H1 (cell line): ENCODE data around the gene RAPGEF1. TPM values are rescaled to one million over a fixed set of nuclear protein-coding genes. Genes with fewer than 3 reads are reported as not detected.

Experiments
- CTCF ChIA-PET: fragments of 300-600 bp; sonication (Branson Sonifier 250); formaldehyde crosslinking; loops from one replicate; lab custom pipeline; 2021; ENCODE audit not compliant: partially characterized antibody; lab: Charles Lee
- POLR2A ChIA-PET: fragments of 300-600 bp; sonication (Branson Sonifier 250); formaldehyde crosslinking; loops from one replicate; lab custom pipeline; 2021; ENCODE audit warnings: inconsistent platforms; ENCODE audit not compliant: partially characterized antibody; lab: Charles Lee
- DNase-seq, 2 experiments: peaks; one replicate each; pipeline versions ENCODE4 v3.0.0 to v3.0.0-alpha.2; 2010 to 2022; ENCODE audit warnings: low spot score in 2 of 2, low read depth in 1 of 2, mixed read lengths in 1 of 2
- FAIRE-seq: peaks from 2 replicates; lab custom pipeline; 2011; peaks lifted over from hg19 to GRCh38; lab: Jason Lieb, UNC
- H2AFZ ChIP-seq: 2 replicates; pipeline ENCODE4 v1.8.1; 2012; ENCODE audit warnings: low read length, inconsistent platforms
- H2AK5ac ChIP-seq: 2 replicates; pipeline ENCODE4 v1.6.1; 2013; ENCODE audit warnings: low read depth, low read length
- H2BK120ac ChIP-seq: replicated peaks from 2 replicates; pipeline ENCODE3; 2013; ENCODE audit warnings: low read depth, low read length, inconsistent platforms
- H2BK12ac ChIP-seq: 2 replicates; pipeline ENCODE4 v1.6.1; 2013; ENCODE audit warnings: low read depth, low read length
- H2BK15ac ChIP-seq: 2 replicates; pipeline ENCODE4 v1.6.1; 2013; ENCODE audit warnings: low read length
- H2BK20ac ChIP-seq: 2 replicates; pipeline ENCODE4 v1.6.1; 2013; ENCODE audit warnings: low read length
- H2BK5ac ChIP-seq: 2 replicates; pipeline ENCODE4 v1.6.1; 2013; ENCODE audit warnings: low read depth, low read length
- H3K14ac ChIP-seq: 2 replicates; pipeline ENCODE4 v1.6.1; 2013; ENCODE audit warnings: inconsistent platforms; ENCODE audit not compliant: insufficient read length
- H3K18ac ChIP-seq: 2 replicates; pipeline ENCODE4 v1.6.1; 2013; ENCODE audit warnings: low read length; ENCODE audit errors: extremely low read depth
- H3K23ac ChIP-seq: 2 replicates; pipeline ENCODE4 v1.6.1; 2013; ENCODE audit warnings: inconsistent platforms; ENCODE audit not compliant: insufficient read length
- H3K23me2 ChIP-seq: 2 replicates; pipeline ENCODE4 v1.6.1; 2013; ENCODE audit warnings: low read depth, low read length
- H3K27ac ChIP-seq: 2 replicates; pipeline ENCODE4 v1.6.1; 2011; ENCODE audit warnings: low read depth, low read length, inconsistent platforms
- H3K27me3 ChIP-seq, 4 experiments: replicated peaks in 1 of 4; 1 replicate in 1 of 4; 2 replicates in 3 of 4; pipeline versions ENCODE4 v1.6.1 to v1.8.1; 2011 to 2013; ENCODE audit warnings: low read length in 3 of 4, mild to moderate bottlenecking in 3 of 4, inconsistent platforms in 2 of 4, mixed read lengths in 2 of 4, moderate library complexity in 1 of 4; ENCODE audit not compliant: control insufficient read depth in 3 of 4, insufficient read depth in 3 of 4; ENCODE audit errors: extremely low read depth in 1 of 4
- H3K36me3 ChIP-seq, 4 experiments: 2 replicates each; pipeline versions ENCODE4 v1.6.1 to v1.8.1; 2011 to 2013; ENCODE audit warnings: mild to moderate bottlenecking in 4 of 4, low read length in 3 of 4, moderate library complexity in 2 of 4, control low read depth in 1 of 4, inconsistent platforms in 1 of 4; ENCODE audit not compliant: insufficient read depth in 4 of 4, control insufficient read depth in 2 of 4
- H3K4ac ChIP-seq: replicated peaks from 2 replicates; pipeline ENCODE3; 2013; ENCODE audit warnings: low read length, low read depth, mixed read lengths, inconsistent platforms; ENCODE audit not compliant: insufficient read length
- H3K4me1 ChIP-seq, 4 experiments: replicated peaks in 1 of 4; 1 replicate in 1 of 4; 2 replicates in 3 of 4; pipeline versions ENCODE4 v1.6.1 to v1.8.1; 2011 to 2013; ENCODE audit warnings: low read length in 3 of 4, inconsistent platforms in 2 of 4, mixed read lengths in 1 of 4; ENCODE audit not compliant: insufficient read depth in 4 of 4, control insufficient read depth in 3 of 4
- H3K4me2 ChIP-seq, 2 experiments: 2 replicates each; pipeline versions ENCODE4 v1.6.1 to v1.8.1; 2011 to 2013; ENCODE audit warnings: low read depth in 2 of 2, low read length in 2 of 2, control low read depth in 1 of 2, inconsistent platforms in 1 of 2, mild to moderate bottlenecking in 1 of 2; ENCODE audit not compliant: insufficient read depth in 1 of 2
- H3K4me3 ChIP-seq, 4 experiments: fragments of 200-600, 300-600 bp in 1 of 4; sonication (generic), shearing (Covaris generic), sonication (Bioruptor Twin) in 1 of 4; 2 replicates each; pipeline versions ENCODE4 v1.5.1 to v1.8.1; 2011 to 2016; ENCODE audit warnings: low read length in 4 of 4, low read depth in 3 of 4, control low read depth in 2 of 4, inconsistent platforms in 2 of 4, mild to moderate bottlenecking in 2 of 4, mixed read lengths in 1 of 4, moderate library complexity in 1 of 4; ENCODE audit not compliant: insufficient read depth in 2 of 4; ENCODE audit errors: extremely low read depth in 1 of 4
- H3K56ac ChIP-seq: replicated peaks from 2 replicates; pipeline ENCODE3; 2013; ENCODE audit warnings: low read depth, mild to moderate bottlenecking, mixed read lengths, low read length, inconsistent platforms; ENCODE audit not compliant: insufficient read length
- H3K79me1 ChIP-seq: 2 replicates; pipeline ENCODE4 v1.6.1; 2013; ENCODE audit warnings: low read depth, low read length, control low read depth
- H3K79me2 ChIP-seq, 2 experiments: 2 replicates each; pipeline versions ENCODE4 v1.6.1 to v1.8.1; 2012 to 2013; ENCODE audit warnings: low read length in 2 of 2, mild to moderate bottlenecking in 2 of 2, inconsistent platforms in 1 of 2; ENCODE audit not compliant: insufficient read depth in 2 of 2, control insufficient read depth in 1 of 2
- H3K9ac ChIP-seq, 4 experiments: replicated peaks in 1 of 4; 1 replicate in 1 of 4; 2 replicates in 3 of 4; pipeline versions ENCODE4 v1.6.1 to v1.8.1; 2011 to 2013; ENCODE audit warnings: low read depth in 3 of 4, low read length in 3 of 4, control low read depth in 2 of 4, mild to moderate bottlenecking in 2 of 4, moderate library complexity in 2 of 4, inconsistent platforms in 1 of 4; ENCODE audit errors: extremely low read depth in 1 of 4
- H3K9me3 ChIP-seq, 2 experiments: 2 replicates each; pipeline versions ENCODE4 v1.6.1 to v1.8.1; 2012 to 2013; ENCODE audit warnings: mild to moderate bottlenecking in 2 of 2, moderate library complexity in 2 of 2, control low read depth in 1 of 2, inconsistent platforms in 1 of 2, low read depth in 1 of 2, low read length in 1 of 2, mixed read lengths in 1 of 2; ENCODE audit not compliant: insufficient read depth in 2 of 2
- H4K20me1 ChIP-seq, 2 experiments: replicated peaks in 1 of 2; 2 replicates each; pipeline versions ENCODE3 to v1.8.1; 2011 to 2013; ENCODE audit warnings: inconsistent platforms in 2 of 2, low read length in 2 of 2, mild to moderate bottlenecking in 1 of 2; ENCODE audit not compliant: insufficient read depth in 2 of 2, control insufficient read depth in 1 of 2
- H4K5ac ChIP-seq: 2 replicates; pipeline ENCODE4 v1.6.1; 2013; ENCODE audit warnings: low read length, low read depth, mixed read lengths, inconsistent platforms; ENCODE audit not compliant: insufficient read length
- H4K8ac ChIP-seq: 2 replicates; pipeline ENCODE4 v1.8.0; 2013; ENCODE audit warnings: mild to moderate bottlenecking, moderate library complexity, low read length, inconsistent platforms; ENCODE audit not compliant: insufficient read depth; ENCODE audit errors: extremely low read depth
- H4K91ac ChIP-seq: replicated peaks from 2 replicates; pipeline ENCODE3; 2013; ENCODE audit warnings: low read length, mixed read lengths, inconsistent platforms; ENCODE audit not compliant: insufficient read length
- CBX8 ChIP-seq: fragments of 300-800, 300-1000 bp; sonication (generic); IDR thresholded peaks from 2 replicates; pipeline ENCODE4 v1.7.1; 2016; ENCODE audit warnings: low read depth, low read length, borderline replicate concordance
- CHD2 ChIP-seq: IDR thresholded peaks from 2 replicates; pipeline ENCODE4 v1.6.1; 2012; ENCODE audit warnings: low read length, improper control_type of control experiment
- CREB1 ChIP-seq: IDR thresholded peaks from 2 replicates; pipeline ENCODE4 v1.6.1; 2012; ENCODE audit warnings: inconsistent platforms
- EP300 ChIP-seq, 2 experiments: IDR thresholded peaks; 1 replicate in 1 of 2; 2 replicates in 1 of 2; pipeline ENCODE4 v1.6.1; 2011 to 2012; ENCODE audit warnings: low read depth in 2 of 2, low read length in 2 of 2, mild to moderate bottlenecking in 2 of 2, borderline replicate concordance in 1 of 2, inconsistent platforms in 1 of 2, moderate library complexity in 1 of 2
- JUND ChIP-seq: IDR thresholded peaks from 2 replicates; pipeline ENCODE4 v1.6.1; 2011; ENCODE audit warnings: mild to moderate bottlenecking, improper control_type of control experiment, low read length
- POU5F1 ChIP-seq: IDR thresholded peaks from 2 replicates; pipeline ENCODE4 v1.6.1; 2011; ENCODE audit warnings: low read depth, mild to moderate bottlenecking, low read length, moderate library complexity
- TCF12 ChIP-seq: IDR thresholded peaks from 2 replicates; pipeline ENCODE4 v1.6.1; 2011; ENCODE audit warnings: low read depth, mild to moderate bottlenecking, low read length
- TEAD4 ChIP-seq: IDR thresholded peaks from 2 replicates; pipeline ENCODE4 v1.6.1; 2012; ENCODE audit warnings: low read depth, low read length, inconsistent platforms, mixed read lengths
- YY1 ChIP-seq: IDR thresholded peaks from 2 replicates; pipeline ENCODE4 v1.6.1; 2011; ENCODE audit warnings: low read depth, mild to moderate bottlenecking, low read length
- WGBS, 2 experiments: shearing (Covaris generic) in 1 of 2; methylation state at CpG; one replicate each; pipeline versions ENCODE4 v1.1.6 to v1.1.7; 2013 to 2015; ENCODE audit warnings: low lambda C conversion rate in 2 of 2, mixed read lengths in 2 of 2, inconsistent platforms in 1 of 2, low coverage in 1 of 2, missing lambda C conversion rate in 1 of 2; ENCODE audit not compliant: insufficient replicate concordance in 2 of 2, insufficient coverage in 1 of 2, insufficient read length in 1 of 2; ENCODE audit errors: extremely low coverage in 1 of 2, missing lambda C conversion rate in 1 of 2; 5-methylcytosine and 5-hydroxymethylcytosine counted together
- polyA plus RNA-seq, 7 experiments: library from polyadenylated mRNA; depleted of rRNA in 3 of 7; stranded (reverse) in 5 of 7; unstranded in 2 of 7; fragments of >200 nt in 5 of 7; fragments of 200-250 nt in 2 of 7; gene quantifications; 1 replicate in 5 of 7; 2 replicates in 1 of 7; 4 replicates in 1 of 7; pipeline versions ENCODE4 v1.2.1 to v1.2.3, GENCODE V29; 2011 to 2013; ENCODE audit warnings: missing spikeins in 2 of 7, mixed read lengths in 2 of 7
- total RNA-seq: library from RNA; stranded (reverse); fragmentation: NEBNext Ultra II Directional; extraction: Animal tissue kit (Norgen Biotek cat#: 25700); gene quantifications from 2 replicates; pipeline ENCODE4 v1.2.1, GENCODE V29; 2021
- TF ChIP-seq, protein P1 (sequence below), 3 experiments: IDR thresholded peaks; 1 replicate in 2 of 3; 2 replicates in 1 of 3; pipeline versions ENCODE4 v1.5.1 to v1.6.1; 2011; ENCODE audit warnings: low read length in 3 of 3, mild to moderate bottlenecking in 3 of 3, inconsistent platforms in 2 of 3, low read depth in 1 of 3, moderate library complexity in 1 of 3; ENCODE audit not compliant: insufficient read depth in 1 of 3; ENCODE audit errors: control extremely low read depth in 1 of 3
- TF ChIP-seq, protein P2 (sequence below): IDR thresholded peaks from 2 replicates; pipeline ENCODE4 v1.6.1; 2012; ENCODE audit warnings: low read length, inconsistent platforms

The RAPGEF1 gene
- total and polyA plus RNA-seq, 2 of the 8 experiments (the other 6 are each of a cell fraction or from before 2014, with no cell fraction given), result 29.7 to 78.9 TPM

DNA sequence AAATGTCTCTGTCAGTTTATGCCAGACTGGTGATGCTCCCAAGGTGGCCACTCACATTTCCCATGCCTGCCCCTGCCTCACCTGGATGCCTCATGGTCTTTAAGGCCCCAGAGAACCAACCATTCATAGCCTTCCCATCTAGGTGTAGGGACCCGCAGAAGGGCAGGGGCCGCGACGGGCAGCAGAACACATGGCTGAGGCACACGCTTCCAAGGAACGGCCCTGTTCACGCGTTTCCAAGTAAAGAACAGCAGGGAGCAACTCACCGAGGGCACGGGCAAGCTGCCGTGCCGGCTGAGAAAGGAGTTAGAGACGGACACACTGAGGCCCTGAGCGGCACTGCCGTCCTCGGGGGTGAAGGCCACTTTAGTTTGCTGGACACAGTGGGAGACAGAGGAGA, 121.1 kb downstream of the RAPGEF1 start:
- no peak for DNase-seq
- Histone ChIP-seq H3K4ac (no peak overlapping the region), H3K14ac (no peak overlapping the region), H2BK12ac (no peak overlapping the region), H4K5ac (no peak overlapping the region), H2BK15ac (no peak overlapping the region), H3K56ac (no peak overlapping the region), H3K79me2 (no peaks in the 10 kb centered on the region), H3K4me2 (no peak overlapping the region), H3K23ac (no peak overlapping the region), H4K8ac (peak overlapping the region; percentile 57; the same call in 1 of the 2 replicates), H4K91ac (no peak overlapping the region), H2BK120ac (no peak overlapping the region), H3K27ac (no peak overlapping the region), H4K20me1 (no peaks in the 10 kb centered on the region), H3K4me1 (peaks cover 0 to 6% (median 1%) of the 10 kb centered on the region in 4 experiments; a peak in 2 of 7 replicates), H2AFZ (no peak overlapping the region), H2BK5ac (no peak overlapping the region), H3K79me1 (no peaks in the 10 kb centered on the region; the same call in 1 of the 2 replicates), H2AK5ac (no peak overlapping the region), H3K9me3 (no peaks in the 10 kb centered on the region), H3K18ac (no peak overlapping the region), H3K9ac (no peak overlapping the region), H3K27me3 (no peaks in the 10 kb centered on the region), H2BK20ac (no peak overlapping the region), H3K4me3 (no peak overlapping the region), H3K23me2 (no peaks in the 10 kb centered on the region), H3K36me3 (peaks cover 2 to 13% (median 8%) of the 10 kb centered on the region in 4 experiments; a peak in 5 of 8 replicates)
- 96% methylated on average over 16 of the region's 16 CpGs; no CpG with 5 or more reads in 1 of the 2 experiments for WGBS, 2 experiments
- no peak for FAIRE-seq
- CTCF ChIA-PET, result no interaction called here
- POLR2A ChIA-PET, result no interaction called here
- TF ChIP-seq EP300 (IDR thresholded peaks at IDR 0.05; ENCODE audit: borderline replicate concordance in 1 of 2, low read depth in 2 of 2, low read length in 2 of 2), result no peak
- TF ChIP-seq, protein P1, sequence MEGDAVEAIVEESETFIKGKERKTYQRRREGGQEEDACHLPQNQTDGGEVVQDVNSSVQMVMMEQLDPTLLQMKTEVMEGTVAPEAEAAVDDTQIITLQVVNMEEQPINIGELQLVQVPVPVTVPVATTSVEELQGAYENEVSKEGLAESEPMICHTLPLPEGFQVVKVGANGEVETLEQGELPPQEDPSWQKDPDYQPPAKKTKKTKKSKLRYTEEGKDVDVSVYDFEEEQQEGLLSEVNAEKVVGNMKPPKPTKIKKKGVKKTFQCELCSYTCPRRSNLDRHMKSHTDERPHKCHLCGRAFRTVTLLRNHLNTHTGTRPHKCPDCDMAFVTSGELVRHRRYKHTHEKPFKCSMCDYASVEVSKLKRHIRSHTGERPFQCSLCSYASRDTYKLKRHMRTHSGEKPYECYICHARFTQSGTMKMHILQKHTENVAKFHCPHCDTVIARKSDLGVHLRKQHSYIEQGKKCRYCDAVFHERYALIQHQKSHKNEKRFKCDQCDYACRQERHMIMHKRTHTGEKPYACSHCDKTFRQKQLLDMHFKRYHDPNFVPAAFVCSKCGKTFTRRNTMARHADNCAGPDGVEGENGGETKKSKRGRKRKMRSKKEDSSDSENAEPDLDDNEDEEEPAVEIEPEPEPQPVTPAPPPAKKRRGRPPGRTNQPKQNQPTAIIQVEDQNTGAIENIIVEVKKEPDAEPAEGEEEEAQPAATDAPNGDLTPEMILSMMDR (IDR thresholded peaks at IDR 0.05; ENCODE audit: control extremely low read depth in 1 of 3, insufficient read depth in 1 of 3, low read depth in 1 of 3, low read length in 3 of 3), result no peak
- TF ChIP-seq CBX8, result no peak
- no peak for TF ChIP-seq TCF12
- TF ChIP-seq POU5F1, result no peak
- TF ChIP-seq YY1, result no peak
- TF ChIP-seq CREB1, result no peak
- TF ChIP-seq JUND, result no peak
- no peak for TF ChIP-seq CHD2
- TF ChIP-seq, protein P2, sequence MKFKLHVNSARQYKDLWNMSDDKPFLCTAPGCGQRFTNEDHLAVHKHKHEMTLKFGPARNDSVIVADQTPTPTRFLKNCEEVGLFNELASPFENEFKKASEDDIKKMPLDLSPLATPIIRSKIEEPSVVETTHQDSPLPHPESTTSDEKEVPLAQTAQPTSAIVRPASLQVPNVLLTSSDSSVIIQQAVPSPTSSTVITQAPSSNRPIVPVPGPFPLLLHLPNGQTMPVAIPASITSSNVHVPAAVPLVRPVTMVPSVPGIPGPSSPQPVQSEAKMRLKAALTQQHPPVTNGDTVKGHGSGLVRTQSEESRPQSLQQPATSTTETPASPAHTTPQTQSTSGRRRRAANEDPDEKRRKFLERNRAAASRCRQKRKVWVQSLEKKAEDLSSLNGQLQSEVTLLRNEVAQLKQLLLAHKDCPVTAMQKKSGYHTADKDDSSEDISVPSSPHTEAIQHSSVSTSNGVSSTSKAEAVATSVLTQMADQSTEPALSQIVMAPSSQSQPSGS, result no peak
- TF ChIP-seq TEAD4, result no peak
